ENCODE results near the gene ATAD3A. TPM values are rescaled to one million over a fixed set of nuclear protein-coding genes. Genes with fewer than 3 reads are reported as not detected.
"Not testable (repeated sequence)": the region's sequence is repeated elsewhere in the genome, so short reads cannot be mapped to it uniquely, and the experiment has no call there.

The ATAD3A gene
- polyA plus RNA-seq, 1 of the 3 experiments (the other 2 are of a cell fraction), result 40.2 TPM

DNA sequence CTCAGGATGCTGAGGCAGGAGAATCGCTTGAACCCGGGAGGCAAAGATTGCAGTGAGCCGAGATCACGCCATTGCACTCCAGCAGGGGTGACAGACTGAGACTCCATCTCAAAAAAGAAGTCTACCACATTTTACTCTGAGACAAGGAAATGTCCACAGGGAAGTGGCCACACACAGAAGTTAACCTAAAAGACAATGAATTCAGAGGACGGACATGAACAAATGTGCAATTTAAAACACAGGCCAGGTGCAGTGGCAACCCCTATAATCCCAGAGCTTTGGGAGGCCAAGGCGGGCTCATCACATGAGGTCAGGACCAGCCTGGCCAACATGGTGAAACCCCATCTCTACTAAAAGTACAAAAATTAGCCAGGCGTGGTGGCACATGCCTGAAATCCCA lies 45.7 kb downstream of the ATAD3A start:
- CTCF ChIA-PET; H3K27me3 ChIP-seq (ENCODE audit: insufficient read depth); H3F3A ChIP-seq (replicated peaks; ENCODE audit: insufficient read depth); H3K4me3 ChIP-seq (ENCODE audit: low read depth in 2 of 2, low read length in 1 of 2); DNase-seq; H4K20me1 ChIP-seq (ENCODE audit: insufficient read depth); H3K4me1 ChIP-seq (ENCODE audit: control insufficient read depth in 1 of 2, insufficient read depth in 2 of 2, low read depth in 1 of 2, low read length in 1 of 2); H3K9me3 ChIP-seq; H3K9me2 ChIP-seq; H3K9ac ChIP-seq; H3K27ac ChIP-seq (ENCODE audit: low read depth in 2 of 2, low read length in 1 of 2); H3K4me2 ChIP-seq; H2AFZ ChIP-seq (ENCODE audit: low read depth): not testable (repeated sequence)
- Histone ChIP-seq H3K36me3 (replicated peaks in 1 of 2; ENCODE audit: control insufficient read depth in 1 of 2, insufficient read depth in 2 of 2, low read length in 1 of 2) (peaks cover 9 to 22% of the 10 kb centered on the region in 2 experiments), H3K79me2 (ENCODE audit: insufficient read depth) (peaks cover 61% of the 10 kb centered on the region)
- POLR2A ChIA-PET, result interaction anchor here (0.9 kb wide), 1 partner anchor 15 kb away, joined by 4 read pairs; no protein-coding TSS in a partner anchor
- WGBS (ENCODE audit: low lambda C conversion rate), result 97% methylated on average over 7 of the region's 7 CpGs

DNA sequence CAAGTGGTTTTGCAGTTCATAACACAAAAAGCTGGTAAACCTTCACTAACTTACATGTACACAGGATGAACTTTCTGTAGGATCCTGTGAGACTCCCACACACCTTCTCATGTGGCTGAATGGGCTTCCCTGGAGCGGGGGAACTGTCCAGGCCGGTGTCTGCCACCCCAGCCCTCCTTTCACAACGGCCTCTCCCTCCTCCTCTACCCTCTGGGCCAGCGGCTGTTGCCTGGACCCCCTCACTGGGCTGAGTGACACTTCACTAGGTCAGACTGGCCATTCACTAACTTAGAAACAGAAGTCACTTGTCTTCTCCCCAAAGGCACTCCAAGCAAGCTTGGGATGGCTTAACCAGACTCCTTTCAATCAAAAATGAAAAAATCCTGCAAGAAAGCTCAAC lies 46.6 kb downstream of the ATAD3A start:
- no peaks in the 10 kb centered on the region for H4K20me1 ChIP-seq (ENCODE audit: insufficient read depth)
- no peak overlapping the region for H3K9ac ChIP-seq
- no peaks in the 10 kb centered on the region for H3K9me3 ChIP-seq
- H3F3A ChIP-seq (replicated peaks; ENCODE audit: insufficient read depth), result peaks cover 3% of the 10 kb centered on the region
- H3K4me3 ChIP-seq (ENCODE audit: low read depth in 2 of 2, low read length in 1 of 2), result no peak overlapping the region
- H3K36me3 ChIP-seq (replicated peaks in 1 of 2; ENCODE audit: control insufficient read depth in 1 of 2, insufficient read depth in 2 of 2, low read length in 1 of 2), result peaks cover 12 to 25% of the 10 kb centered on the region in 2 experiments
- CTCF ChIA-PET, result interaction anchor here (1.3 kb wide), 1 partner anchor 12 kb away, joined by 5 read pairs; no protein-coding TSS in a partner anchor
- H3K27me3 ChIP-seq (ENCODE audit: insufficient read depth), result no peaks in the 10 kb centered on the region
- no peak for TF ChIP-seq MXI1 (IDR thresholded peaks at IDR 0.05; ENCODE audit: low read depth, low read length)
- TF ChIP-seq ELF1 (IDR thresholded peaks at IDR 0.05), result no peak
- no peak for TF ChIP-seq TCF12 (IDR thresholded peaks at IDR 0.05)
- TF ChIP-seq TEAD4 (IDR thresholded peaks at IDR 0.05; ENCODE audit: borderline replicate concordance, insufficient read depth), result no peak
- TF ChIP-seq FOXJ3 (CRISPR knock-in tag; IDR thresholded peaks at IDR 0.05), result no peak
- TF ChIP-seq, protein P1, sequence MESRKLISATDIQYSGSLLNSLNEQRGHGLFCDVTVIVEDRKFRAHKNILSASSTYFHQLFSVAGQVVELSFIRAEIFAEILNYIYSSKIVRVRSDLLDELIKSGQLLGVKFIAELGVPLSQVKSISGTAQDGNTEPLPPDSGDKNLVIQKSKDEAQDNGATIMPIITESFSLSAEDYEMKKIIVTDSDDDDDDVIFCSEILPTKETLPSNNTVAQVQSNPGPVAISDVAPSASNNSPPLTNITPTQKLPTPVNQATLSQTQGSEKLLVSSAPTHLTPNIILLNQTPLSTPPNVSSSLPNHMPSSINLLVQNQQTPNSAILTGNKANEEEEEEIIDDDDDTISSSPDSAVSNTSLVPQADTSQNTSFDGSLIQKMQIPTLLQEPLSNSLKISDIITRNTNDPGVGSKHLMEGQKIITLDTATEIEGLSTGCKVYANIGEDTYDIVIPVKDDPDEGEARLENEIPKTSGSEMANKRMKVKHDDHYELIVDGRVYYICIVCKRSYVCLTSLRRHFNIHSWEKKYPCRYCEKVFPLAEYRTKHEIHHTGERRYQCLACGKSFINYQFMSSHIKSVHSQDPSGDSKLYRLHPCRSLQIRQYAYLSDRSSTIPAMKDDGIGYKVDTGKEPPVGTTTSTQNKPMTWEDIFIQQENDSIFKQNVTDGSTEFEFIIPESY (IDR thresholded peaks at IDR 0.05; ENCODE audit: borderline replicate concordance, low read depth), result no peak
- no peak overlapping the region for H3K27ac ChIP-seq (ENCODE audit: low read depth in 2 of 2, low read length in 1 of 2)
- no peak overlapping the region for H2AFZ ChIP-seq (ENCODE audit: low read depth)
- no peak overlapping the region for H3K4me2 ChIP-seq
- peaks cover 66% of the 10 kb centered on the region for H3K79me2 ChIP-seq (ENCODE audit: insufficient read depth)
- 94% methylated on average over 4 of the region's 4 CpGs for WGBS (ENCODE audit: low lambda C conversion rate)
- no peaks in the 10 kb centered on the region for H3K9me2 ChIP-seq
- DNase-seq, result no peak
- no peaks in the 10 kb centered on the region for H3K4me1 ChIP-seq (ENCODE audit: control insufficient read depth in 1 of 2, insufficient read depth in 2 of 2, low read depth in 1 of 2, low read length in 1 of 2)
- POLR2A ChIA-PET, result no interaction called here

DNA sequence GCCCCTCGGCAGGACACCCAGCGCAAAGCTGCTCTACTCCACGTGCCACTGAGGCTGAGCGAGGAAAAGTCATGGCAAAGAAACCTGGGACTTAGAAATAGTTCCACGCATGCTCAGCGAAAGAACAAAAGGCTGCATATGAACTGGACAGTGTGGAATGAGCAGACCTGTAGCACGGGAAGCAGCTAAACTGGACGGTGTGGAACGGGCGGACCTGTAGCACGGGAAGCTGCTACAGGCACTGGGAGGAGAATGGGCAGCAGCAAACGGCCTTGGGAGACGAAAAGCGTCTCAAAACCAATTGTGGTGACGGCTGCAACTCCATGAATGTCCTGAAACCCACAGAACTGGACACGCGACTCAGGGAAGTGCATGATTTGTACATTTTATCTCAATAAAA lies 47.1 kb downstream of the ATAD3A start:
- DNase-seq, result no peak
- Histone ChIP-seq H4K20me1 (ENCODE audit: insufficient read depth) (no peaks in the 10 kb centered on the region), H3K9me2 (no peaks in the 10 kb centered on the region), H3K79me2 (ENCODE audit: insufficient read depth) (peaks cover 66% of the 10 kb centered on the region), H3K4me1 (ENCODE audit: control insufficient read depth in 1 of 2, insufficient read depth in 2 of 2, low read depth in 1 of 2, low read length in 1 of 2) (no peaks in the 10 kb centered on the region), H3K9ac (no peak overlapping the region), H3K27ac (ENCODE audit: low read depth in 2 of 2, low read length in 1 of 2) (no peak overlapping the region), H3K9me3 (no peaks in the 10 kb centered on the region), H3K4me2 (no peak overlapping the region), H2AFZ (ENCODE audit: low read depth) (no peak overlapping the region), H3F3A (replicated peaks; ENCODE audit: insufficient read depth) (peaks cover 3% of the 10 kb centered on the region), H3K36me3 (replicated peaks in 1 of 2; ENCODE audit: control insufficient read depth in 1 of 2, insufficient read depth in 2 of 2, low read length in 1 of 2) (peaks cover 13 to 28% of the 10 kb centered on the region in 2 experiments), H3K27me3 (ENCODE audit: insufficient read depth) (no peaks in the 10 kb centered on the region), H3K4me3 (ENCODE audit: low read depth in 2 of 2, low read length in 1 of 2) (no peak overlapping the region)
- 92% methylated on average over 17 of the region's 17 CpGs for WGBS (ENCODE audit: low lambda C conversion rate)
- ChIA-PET CTCF (interaction anchor here (1.3 kb wide), 1 partner anchor 11 kb away, joined by 5 read pairs; no protein-coding TSS in a partner anchor), POLR2A (no interaction called here)
- TF ChIP-seq YY1 (IDR thresholded peaks at IDR 0.05; ENCODE audit: low read depth), result no peak
- no peak for TF ChIP-seq FOXJ3 (CRISPR knock-in tag; IDR thresholded peaks at IDR 0.05)
- TF ChIP-seq GATA2 (CRISPR knock-in tag; IDR thresholded peaks at IDR 0.05), result no peak
- no peak for TF ChIP-seq JUND (IDR thresholded peaks at IDR 0.05)
- TF ChIP-seq SMC3 (IDR thresholded peaks at IDR 0.05; ENCODE audit: low read depth, low read length), result no peak
- no peak for TF ChIP-seq MXI1 (IDR thresholded peaks at IDR 0.05; ENCODE audit: low read depth, low read length)
- no peak for TF ChIP-seq TEAD4 (IDR thresholded peaks at IDR 0.05; ENCODE audit: borderline replicate concordance, insufficient read depth)
- TF ChIP-seq, protein P2, sequence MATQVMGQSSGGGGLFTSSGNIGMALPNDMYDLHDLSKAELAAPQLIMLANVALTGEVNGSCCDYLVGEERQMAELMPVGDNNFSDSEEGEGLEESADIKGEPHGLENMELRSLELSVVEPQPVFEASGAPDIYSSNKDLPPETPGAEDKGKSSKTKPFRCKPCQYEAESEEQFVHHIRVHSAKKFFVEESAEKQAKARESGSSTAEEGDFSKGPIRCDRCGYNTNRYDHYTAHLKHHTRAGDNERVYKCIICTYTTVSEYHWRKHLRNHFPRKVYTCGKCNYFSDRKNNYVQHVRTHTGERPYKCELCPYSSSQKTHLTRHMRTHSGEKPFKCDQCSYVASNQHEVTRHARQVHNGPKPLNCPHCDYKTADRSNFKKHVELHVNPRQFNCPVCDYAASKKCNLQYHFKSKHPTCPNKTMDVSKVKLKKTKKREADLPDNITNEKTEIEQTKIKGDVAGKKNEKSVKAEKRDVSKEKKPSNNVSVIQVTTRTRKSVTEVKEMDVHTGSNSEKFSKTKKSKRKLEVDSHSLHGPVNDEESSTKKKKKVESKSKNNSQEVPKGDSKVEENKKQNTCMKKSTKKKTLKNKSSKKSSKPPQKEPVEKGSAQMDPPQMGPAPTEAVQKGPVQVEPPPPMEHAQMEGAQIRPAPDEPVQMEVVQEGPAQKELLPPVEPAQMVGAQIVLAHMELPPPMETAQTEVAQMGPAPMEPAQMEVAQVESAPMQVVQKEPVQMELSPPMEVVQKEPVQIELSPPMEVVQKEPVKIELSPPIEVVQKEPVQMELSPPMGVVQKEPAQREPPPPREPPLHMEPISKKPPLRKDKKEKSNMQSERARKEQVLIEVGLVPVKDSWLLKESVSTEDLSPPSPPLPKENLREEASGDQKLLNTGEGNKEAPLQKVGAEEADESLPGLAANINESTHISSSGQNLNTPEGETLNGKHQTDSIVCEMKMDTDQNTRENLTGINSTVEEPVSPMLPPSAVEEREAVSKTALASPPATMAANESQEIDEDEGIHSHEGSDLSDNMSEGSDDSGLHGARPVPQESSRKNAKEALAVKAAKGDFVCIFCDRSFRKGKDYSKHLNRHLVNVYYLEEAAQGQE (IDR thresholded peaks at IDR 0.05; ENCODE audit: low read depth, low read length), result no peak
- no peak for TF ChIP-seq GABPA (IDR thresholded peaks at IDR 0.05; ENCODE audit: low read depth)
- TF ChIP-seq, protein P3, sequence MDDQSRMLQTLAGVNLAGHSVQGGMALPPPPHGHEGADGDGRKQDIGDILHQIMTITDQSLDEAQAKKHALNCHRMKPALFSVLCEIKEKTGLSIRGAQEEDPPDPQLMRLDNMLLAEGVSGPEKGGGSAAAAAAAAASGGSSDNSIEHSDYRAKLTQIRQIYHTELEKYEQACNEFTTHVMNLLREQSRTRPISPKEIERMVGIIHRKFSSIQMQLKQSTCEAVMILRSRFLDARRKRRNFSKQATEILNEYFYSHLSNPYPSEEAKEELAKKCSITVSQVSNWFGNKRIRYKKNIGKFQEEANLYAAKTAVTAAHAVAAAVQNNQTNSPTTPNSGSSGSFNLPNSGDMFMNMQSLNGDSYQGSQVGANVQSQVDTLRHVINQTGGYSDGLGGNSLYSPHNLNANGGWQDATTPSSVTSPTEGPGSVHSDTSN (IDR thresholded peaks at IDR 0.05), result no peak
- no peak for TF ChIP-seq FOSL2 (IDR thresholded peaks at IDR 0.05; ENCODE audit: borderline replicate concordance, low read depth)
- TF ChIP-seq RCOR1 (IDR thresholded peaks at IDR 0.05; ENCODE audit: low read length), result no peak
- TF ChIP-seq RXRA (IDR thresholded peaks at IDR 0.05; ENCODE audit: borderline replicate concordance, low read depth), result no peak
